OCI-LY1 (cell line): ENCODE results near the gene USH2A.

Experiments used
- H2AFZ ChIP-seq: fragments of 200-600 bp; sonication (generic), shearing (Covaris generic); 2 replicates; pipeline ENCODE4 v1.6.0; 2014; ENCODE audit warnings: antibody characterized with exemption, mild to moderate bottlenecking, low read length
- H3F3A ChIP-seq: fragments of 200-600 bp; sonication (generic), shearing (Covaris generic); 2 replicates; pipeline ENCODE4 v1.6.0; 2014; ENCODE audit warnings: mild to moderate bottlenecking, antibody characterized with exemption, low read length, moderate library complexity; ENCODE audit not compliant: insufficient read depth
- H3K27ac ChIP-seq: fragments of 200-600 bp; sonication (generic); 2 replicates; pipeline ENCODE4 v1.5.1; 2014; ENCODE audit warnings: low read length, mixed run types, mild to moderate bottlenecking, low read depth; ENCODE audit not compliant: poor library complexity, severe bottlenecking
- H3K27me3 ChIP-seq: fragments of 200-600 bp; sonication (generic); 2 replicates; pipeline ENCODE4 v1.6.0; 2014; ENCODE audit warnings: antibody characterized with exemption, mild to moderate bottlenecking, low read length, moderate library complexity; ENCODE audit not compliant: insufficient read depth
- H3K36me3 ChIP-seq: fragments of 200-600 bp; sonication (generic); 2 replicates; pipeline ENCODE4 v1.6.1; 2014; ENCODE audit warnings: mild to moderate bottlenecking, antibody characterized with exemption, low read length, moderate library complexity, mixed read lengths; ENCODE audit not compliant: insufficient read depth
- H3K4me1 ChIP-seq: fragments of 200-600 bp; sonication (generic); 2 replicates; pipeline ENCODE4 v1.5.1; 2014; ENCODE audit warnings: mild to moderate bottlenecking, low read length, moderate library complexity; ENCODE audit not compliant: insufficient read depth, severe bottlenecking
- H3K4me2 ChIP-seq: fragments of 200-600 bp; sonication (generic), shearing (Covaris generic); 2 replicates; pipeline ENCODE4 v1.6.1; 2014; ENCODE audit warnings: low read length
- H3K4me3 ChIP-seq: fragments of 200-600 bp; sonication (generic); 2 replicates; pipeline ENCODE4 v1.5.1; 2014; ENCODE audit warnings: low read length, low read depth, mild to moderate bottlenecking, mixed read lengths; ENCODE audit not compliant: poor library complexity, severe bottlenecking
- H3K79me2 ChIP-seq: fragments of 200-600 bp; shearing (Covaris generic); 2 replicates; pipeline ENCODE4 v1.6.1; 2016; ENCODE audit warnings: mixed run types, low read length, mixed read lengths; ENCODE audit not compliant: insufficient read depth
- H3K9ac ChIP-seq: fragments of 200-600 bp; sonication (generic), shearing (Covaris generic); 2 replicates; pipeline ENCODE4 v1.6.1; 2014; ENCODE audit warnings: mild to moderate bottlenecking, low read length, mixed read lengths
- H3K9me2 ChIP-seq: fragments of 200-600 bp; sonication (generic), shearing (Covaris generic); 2 replicates; pipeline ENCODE4 v1.6.1; 2014; ENCODE audit warnings: low read depth, mild to moderate bottlenecking, low read length, mixed read lengths
- H3K9me3 ChIP-seq: fragments of 200-600 bp; shearing (Covaris generic); 2 replicates; pipeline ENCODE4 v1.6.1; 2014; ENCODE audit warnings: low read length, mixed read lengths
- H4K20me1 ChIP-seq: fragments of 200-600 bp; sonication (generic), shearing (Covaris generic); 2 replicates; pipeline ENCODE4 v1.6.0; 2016; ENCODE audit warnings: mild to moderate bottlenecking, low read length; ENCODE audit not compliant: insufficient read depth
- CTCF ChIP-seq: fragments of 200-600 bp; sonication (generic), shearing (Covaris generic); IDR thresholded peaks from 2 replicates; pipeline ENCODE4 v1.5.1; 2017; ENCODE audit warnings: mild to moderate bottlenecking, antibody characterized with exemption, low read length, moderate library complexity, mixed read lengths
- EZH2 ChIP-seq: fragments of 200-600 bp; sonication (generic), shearing (Covaris generic); IDR thresholded peaks from 2 replicates; pipeline ENCODE4 v1.8.0; 2017; ENCODE audit warnings: borderline replicate concordance, mixed run types, mild to moderate bottlenecking, antibody characterized with exemption, low read length, moderate library complexity, mixed read lengths

Gene USH2A

GRCh38 chr1:216325946-216326345 is 97.3 kb downstream of the USH2A start:
- TF ChIP-seq CTCF (no peak), EZH2 (no peak)
- Histone ChIP-seq H3K9ac (no peak overlapping the region), H3K4me2 (no peak overlapping the region), H3K27ac (no peak overlapping the region), H3K79me2 (no peaks in the 10 kb centered on the region), H4K20me1 (no peaks in the 10 kb centered on the region), H3K9me3 (no peaks in the 10 kb centered on the region), H3K4me1 (no peaks in the 10 kb centered on the region), H3K4me3 (no peak overlapping the region), H3K36me3 (no peaks in the 10 kb centered on the region), H3F3A (no peaks in the 10 kb centered on the region), H3K27me3 (no peaks in the 10 kb centered on the region), H3K9me2 (no peaks in the 10 kb centered on the region), H2AFZ (no peak overlapping the region)

GRCh38 chr1:216325336-216325735 is 97.9 kb downstream of the USH2A start:
- Histone ChIP-seq H2AFZ (no peak overlapping the region), H3K9me3 (no peaks in the 10 kb centered on the region), H3K4me2 (no peak overlapping the region)

GRCh38 chr1:216323344-216323743 is 99.9 kb downstream of the USH2A start:
- no peaks in the 10 kb centered on the region for H3F3A ChIP-seq
- H2AFZ ChIP-seq, result no peak overlapping the region
- no peak overlapping the region for H3K4me2 ChIP-seq
- no peak overlapping the region for H3K27ac ChIP-seq
- TF ChIP-seq CTCF (no peak), EZH2 (no peak)
- no peaks in the 10 kb centered on the region for H3K79me2 ChIP-seq
- no peak overlapping the region for H3K4me3 ChIP-seq
- H3K9ac ChIP-seq, result no peak overlapping the region
- no peaks in the 10 kb centered on the region for H3K27me3 ChIP-seq
- H4K20me1 ChIP-seq, result no peaks in the 10 kb centered on the region
- H3K9me3 ChIP-seq, result no peaks in the 10 kb centered on the region
- H3K9me2 ChIP-seq, result no peaks in the 10 kb centered on the region
- H3K4me1 ChIP-seq, result no peaks in the 10 kb centered on the region
- no peaks in the 10 kb centered on the region for H3K36me3 ChIP-seq

More at GRCh38 chr1:216325336-216325735, 97.9 kb downstream of the USH2A start:
- no peaks in the 10 kb centered on the region for H3K9me2 ChIP-seq
- no peak overlapping the region for H3K4me3 ChIP-seq
- no peaks in the 10 kb centered on the region for H3F3A ChIP-seq
- no peak for TF ChIP-seq CTCF
- TF ChIP-seq EZH2, result no peak
- no peak overlapping the region for H3K9ac ChIP-seq
- no peak overlapping the region for H3K27ac ChIP-seq
- H3K27me3 ChIP-seq, result no peaks in the 10 kb centered on the region
- H3K79me2 ChIP-seq, result no peaks in the 10 kb centered on the region
- no peaks in the 10 kb centered on the region for H3K36me3 ChIP-seq
- H4K20me1 ChIP-seq, result no peaks in the 10 kb centered on the region
- H3K4me1 ChIP-seq, result no peaks in the 10 kb centered on the region
